Medulla oblongata (tissue), 1 donor: Measurements from ENCODE around the gene TTLL10.

Source experiments
- DNase-seq: peaks from one replicate; pipeline ENCODE4 v3.0.0-alpha.2; 2015; ENCODE audit errors: extremely low spot score

The TTLL10 gene

GRCh38 chr1:1236176-1236763 lies 62.6 kb downstream of the TTLL10 start:
- DNase-seq = no peak

- no peak for DNase-seq
Measured at GRCh38 chr1:1236945-1237873, 63.5 kb downstream of the TTLL10 start.

- DNase-seq = no peak
Measured at GRCh38 chr1:1237874-1238701, 64.4 kb downstream of the TTLL10 start.

DNA sequence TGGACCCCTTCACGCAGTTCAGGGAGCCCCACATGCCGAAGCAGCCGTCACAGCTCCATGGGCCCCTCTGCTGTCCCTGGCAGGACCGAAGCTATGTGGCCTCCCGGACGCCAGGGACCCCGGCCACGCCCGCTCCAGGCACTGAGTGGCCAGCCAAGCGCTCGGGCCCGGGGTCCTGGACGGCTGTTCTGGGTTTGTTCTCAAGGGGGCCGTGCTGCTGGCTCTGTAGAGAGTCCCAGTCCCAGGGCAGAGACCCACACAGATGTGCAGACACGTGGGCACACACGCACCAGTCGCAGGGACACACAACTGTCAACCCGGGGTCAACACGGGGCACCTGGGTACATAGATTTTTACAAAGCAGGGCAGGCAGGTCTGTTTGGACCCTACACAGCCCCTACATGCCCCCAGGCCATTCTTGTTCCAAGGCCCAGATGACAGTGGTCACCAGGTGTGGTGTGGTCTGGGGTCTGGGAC lies 65.1 kb downstream of the TTLL10 start:
- no peak for DNase-seq

- no peak for DNase-seq
Measured at GRCh38 chr1:1239227-1239613, 65.5 kb downstream of the TTLL10 start.

DNA sequence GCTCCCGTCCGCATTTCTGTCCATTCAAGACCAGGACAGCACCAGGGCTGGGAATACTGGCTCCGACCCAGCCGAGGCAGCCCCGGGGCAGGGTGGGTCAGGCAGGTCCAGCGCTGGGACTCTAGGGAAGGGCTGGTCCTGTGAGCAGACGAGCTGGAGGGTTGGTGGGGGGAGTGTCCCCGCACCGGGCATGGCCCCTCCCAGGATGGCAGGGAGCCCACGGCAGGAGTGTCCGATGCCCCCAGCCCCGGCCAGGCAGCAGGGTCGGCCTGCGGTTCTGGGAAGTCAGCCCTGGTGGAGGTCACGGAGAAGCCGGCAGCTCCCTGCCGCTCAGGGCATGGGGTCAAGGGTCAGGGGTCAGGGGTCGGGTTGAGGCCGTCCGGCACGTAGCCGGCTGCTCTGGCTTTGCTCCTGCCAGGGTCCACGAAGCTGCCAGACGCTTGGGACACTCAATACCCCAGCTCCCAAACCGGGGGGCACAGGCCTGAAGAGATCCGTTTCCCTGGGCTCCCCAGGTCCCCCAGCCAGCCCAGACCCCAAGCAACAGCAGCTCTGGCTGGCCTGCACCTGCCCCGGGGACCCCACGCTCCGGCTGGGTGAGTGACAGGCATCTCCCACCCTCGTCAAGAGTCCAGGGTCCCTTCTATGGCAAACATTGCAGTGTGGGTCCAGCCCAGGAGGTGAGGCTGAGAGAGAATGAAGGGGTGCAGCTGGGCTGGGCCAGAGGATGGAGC lies 66.1 kb downstream of the TTLL10 start:
- DNase-seq = no peak

- no peak for DNase-seq
Measured at GRCh38 chr1:1240348-1240732, 66.7 kb downstream of the TTLL10 start.

DNA sequence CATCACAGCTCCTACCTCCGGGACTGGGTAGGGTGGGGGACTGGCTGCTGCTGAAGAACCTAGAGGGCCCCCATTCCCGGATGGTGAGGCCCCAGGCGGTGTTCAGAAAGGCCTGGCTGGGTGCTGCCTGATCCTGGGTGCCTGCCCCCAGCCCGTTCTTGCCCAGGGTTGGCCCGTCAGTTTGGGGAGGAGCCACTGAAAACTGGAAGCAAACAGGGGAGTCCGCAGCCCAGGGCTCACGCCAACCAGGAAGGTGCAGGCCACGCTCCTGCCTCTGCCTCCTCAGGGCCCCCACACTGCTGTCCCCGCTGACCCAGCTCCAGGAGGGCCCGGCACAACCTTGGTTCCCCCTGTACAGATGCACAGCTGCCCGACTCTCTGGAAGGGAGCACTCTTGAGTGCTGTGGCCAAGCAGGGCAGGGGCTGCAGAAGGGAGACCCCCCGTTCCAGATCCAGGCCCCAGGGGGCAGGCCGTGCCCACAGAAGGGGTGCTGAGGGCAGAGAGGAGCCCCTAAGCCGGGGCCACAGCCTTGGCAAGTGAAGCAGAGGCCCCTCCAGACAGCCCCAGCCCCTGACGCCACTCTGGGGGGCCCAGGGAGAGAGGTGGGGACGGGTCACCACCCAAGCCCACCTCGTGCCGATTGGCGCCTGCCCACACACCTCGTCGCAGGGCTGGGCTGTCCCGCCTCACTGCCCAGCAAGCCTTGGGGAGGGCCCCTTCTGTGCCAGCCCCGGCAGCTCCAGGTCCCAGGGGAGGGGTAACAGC lies 67.3 kb downstream of the TTLL10 start:
- no peak for DNase-seq

- DNase-seq = no peak
Measured at GRCh38 chr1:1241588-1242219, 68.0 kb downstream of the TTLL10 start.

GRCh38 chr1:1242461-1243265 lies 69.0 kb downstream of the TTLL10 start:
- DNase-seq = no peak

DNA sequence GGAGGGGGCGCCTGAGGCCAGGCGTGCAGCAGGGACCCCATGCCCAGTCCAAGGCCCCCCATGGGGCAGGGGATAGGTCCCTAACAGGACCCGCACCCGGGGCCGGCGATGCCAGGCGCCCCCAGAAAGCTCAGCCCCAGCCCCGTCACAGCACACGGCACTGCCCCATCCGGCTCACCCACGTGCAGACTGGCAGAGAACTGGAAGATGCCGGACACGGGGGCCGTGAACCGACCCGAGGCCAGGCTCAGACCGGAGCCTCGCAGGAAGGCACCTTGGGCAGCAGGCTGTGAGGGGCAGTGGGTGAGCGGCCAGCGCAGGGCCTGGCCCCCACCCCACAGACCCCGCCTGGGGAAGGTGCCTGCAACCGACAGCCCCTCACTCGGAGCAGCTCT lies 69.6 kb downstream of the TTLL10 start:
- no peak for DNase-seq

DNA sequence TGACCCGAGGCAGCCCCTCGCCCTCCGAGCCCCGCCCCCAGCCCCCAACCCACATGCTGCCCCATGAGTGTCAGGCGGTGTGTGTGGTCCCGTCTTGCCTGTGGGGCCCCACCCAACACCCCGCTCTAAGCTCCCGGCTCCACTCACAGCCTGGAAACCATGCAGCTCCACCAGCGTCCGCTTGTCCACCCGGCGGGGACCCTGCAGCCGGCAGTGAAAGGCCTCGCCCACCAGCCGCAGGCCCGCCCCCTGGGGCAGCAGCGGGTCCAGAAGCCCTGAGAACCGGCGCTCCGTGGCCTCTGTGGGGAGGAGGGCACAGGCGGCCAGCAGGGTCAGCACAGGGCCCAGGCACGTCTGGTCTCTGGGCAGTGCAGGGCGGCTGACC lies 70.1 kb downstream of the TTLL10 start:
- no peak for DNase-seq

DNA sequence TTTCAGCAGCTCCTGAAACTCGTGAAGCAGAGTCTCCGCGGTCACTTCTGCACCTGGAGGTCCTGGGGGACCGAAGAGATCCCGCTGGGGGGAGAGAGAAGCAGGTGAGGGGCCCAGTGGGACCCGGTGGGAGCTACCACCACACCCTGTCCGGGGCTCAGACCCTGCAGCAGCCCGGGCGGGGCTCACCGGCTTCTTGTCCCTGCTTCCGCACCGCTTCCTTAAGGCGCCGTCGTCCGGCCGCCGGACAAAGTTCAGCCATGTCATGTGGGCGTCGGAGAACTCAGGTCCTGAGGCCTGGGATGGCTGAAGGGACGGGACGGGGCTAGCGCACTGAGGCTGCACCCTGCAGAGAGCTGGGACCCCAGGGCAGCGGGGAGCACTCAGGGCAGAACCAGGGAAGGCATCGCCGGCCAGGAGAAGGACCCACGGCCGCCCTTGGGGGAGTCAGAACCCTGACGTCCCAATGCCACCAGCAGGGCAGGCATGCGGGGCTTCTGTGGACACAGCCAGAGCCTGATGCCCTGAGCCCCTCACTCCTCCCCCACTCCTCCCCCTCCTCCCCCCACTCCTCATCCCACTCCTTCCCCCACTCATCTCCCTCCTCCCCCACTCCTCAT lies 70.6 kb downstream of the TTLL10 start:
- DNase-seq = no peak

- DNase-seq = no peak
Measured at GRCh38 chr1:1245178-1245816, 71.6 kb downstream of the TTLL10 start.

- no peak for DNase-seq
Measured at GRCh38 chr1:1245817-1246576, 72.3 kb downstream of the TTLL10 start.

GRCh38 chr1:1246577-1247340 lies 73.1 kb downstream of the TTLL10 start, which contains the start of gene C1QTNF12:
C1QTNF12 (minus strand) TSS chr1:1246722; CDS start chr1:1246690, 32 bp downstream.
- DNase-seq = no peak

DNA sequence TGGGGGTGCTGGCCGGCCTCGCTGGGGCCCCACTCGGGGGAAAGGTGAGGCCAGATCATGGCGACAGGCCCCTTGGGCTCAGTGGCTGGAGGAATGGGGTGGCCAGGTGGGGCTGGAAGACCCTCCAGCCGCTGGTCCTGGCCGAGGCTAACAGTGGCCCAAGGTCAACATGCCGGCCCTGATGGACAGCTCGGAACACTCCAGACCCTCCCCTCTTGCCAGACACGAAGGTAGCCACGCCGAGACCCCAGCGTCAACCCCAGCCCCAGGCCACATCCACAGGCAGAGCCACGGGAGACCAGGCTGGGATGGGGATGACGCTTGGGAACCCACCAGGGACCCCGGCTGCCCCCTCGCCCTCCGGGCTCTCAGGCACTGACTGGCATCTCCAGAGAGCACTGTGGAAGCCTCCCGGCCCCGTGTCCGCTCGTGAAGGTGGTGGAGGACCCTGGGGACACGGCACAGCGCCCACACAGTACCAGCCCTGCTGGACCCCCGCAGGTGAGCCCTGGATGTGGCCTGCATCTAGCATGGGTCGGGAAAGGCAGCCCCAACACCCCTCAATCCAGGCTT lies 73.7 kb downstream of the TTLL10 start:
- DNase-seq = no peak
